GM18498 (cell line): ENCODE data around the gene NOVA2.

Source experiments
- ATAC-seq: cut with Tn5 transposase; IDR thresholded peaks from one replicate; pipeline ENCODE4 v1.9.1; 2021; ENCODE audit warnings: mild to moderate bottlenecking, moderate library complexity; ENCODE audit not compliant: unreplicated experiment

The NOVA2 gene

GRCh38 chr19:45968626-45969025, 5.0 kb downstream of the NOVA2 start:
- ATAC-seq, result no peak

- ATAC-seq, result no peak
Observed at GRCh38 chr19:45967246-45967645, 6.4 kb downstream of the NOVA2 start.

- ATAC-seq, result no peak
Observed at GRCh38 chr19:45962021-45962420, 11.6 kb downstream of the NOVA2 start.

GRCh38 chr19:45960595-45961235, 12.9 kb downstream of the NOVA2 start:
- no peak for ATAC-seq

- ATAC-seq, result no peak
Observed at GRCh38 chr19:45959517-45960025, 14.1 kb downstream of the NOVA2 start.

GRCh38 chr19:45958769-45959516, 14.7 kb downstream of the NOVA2 start:
- ATAC-seq, result no peak

GRCh38 chr19:45958320-45958719, 15.3 kb downstream of the NOVA2 start:
- no peak for ATAC-seq

- ATAC-seq, result no peak
Observed at GRCh38 chr19:45955905-45956608, 17.6 kb downstream of the NOVA2 start.

GRCh38 chr19:45954156-45954555, 19.5 kb downstream of the NOVA2 start:
- no peak for ATAC-seq

GRCh38 chr19:45953676-45954075, 20.0 kb downstream of the NOVA2 start:
- no peak for ATAC-seq

- ATAC-seq, result no peak
Observed at GRCh38 chr19:45952686-45953505, 20.8 kb downstream of the NOVA2 start.

- no peak for ATAC-seq
Observed at GRCh38 chr19:45952341-45952685, 21.4 kb downstream of the NOVA2 start.

- no peak for ATAC-seq
Observed at GRCh38 chr19:45947926-45948325, 25.7 kb downstream of the NOVA2 start.

GRCh38 chr19:45940515-45940805, 33.2 kb downstream of the NOVA2 start:
- no peak for ATAC-seq

GRCh38 chr19:45939792-45940514, 33.7 kb downstream of the NOVA2 start:
- no peak for ATAC-seq

GRCh38 chr19:45938733-45939319, 34.8 kb downstream of the NOVA2 start:
- no peak for ATAC-seq

- ATAC-seq, result no peak
Observed at GRCh38 chr19:45935267-45935666, 38.4 kb downstream of the NOVA2 start.

- no peak for ATAC-seq
Observed at GRCh38 chr19:45934551-45935230, 39.0 kb downstream of the NOVA2 start.

GRCh38 chr19:45933759-45934158, 39.9 kb downstream of the NOVA2 start:
- no peak for ATAC-seq

GRCh38 chr19:45931055-45931454, 42.6 kb downstream of the NOVA2 start:
- no peak for ATAC-seq
